ENCODE measurements around the gene CTF1. TPM values are rescaled to one million over a fixed set of nuclear protein-coding genes. Genes with fewer than 3 reads are reported as not detected.
"Not testable (repeated sequence)": the region's sequence is repeated elsewhere in the genome, so short reads cannot be mapped to it uniquely, and the experiment has no call there.

The CTF1 gene
- total and polyA plus RNA-seq, 5 donors, result 7.4 to 13.1 (median 9.6) TPM

DNA sequence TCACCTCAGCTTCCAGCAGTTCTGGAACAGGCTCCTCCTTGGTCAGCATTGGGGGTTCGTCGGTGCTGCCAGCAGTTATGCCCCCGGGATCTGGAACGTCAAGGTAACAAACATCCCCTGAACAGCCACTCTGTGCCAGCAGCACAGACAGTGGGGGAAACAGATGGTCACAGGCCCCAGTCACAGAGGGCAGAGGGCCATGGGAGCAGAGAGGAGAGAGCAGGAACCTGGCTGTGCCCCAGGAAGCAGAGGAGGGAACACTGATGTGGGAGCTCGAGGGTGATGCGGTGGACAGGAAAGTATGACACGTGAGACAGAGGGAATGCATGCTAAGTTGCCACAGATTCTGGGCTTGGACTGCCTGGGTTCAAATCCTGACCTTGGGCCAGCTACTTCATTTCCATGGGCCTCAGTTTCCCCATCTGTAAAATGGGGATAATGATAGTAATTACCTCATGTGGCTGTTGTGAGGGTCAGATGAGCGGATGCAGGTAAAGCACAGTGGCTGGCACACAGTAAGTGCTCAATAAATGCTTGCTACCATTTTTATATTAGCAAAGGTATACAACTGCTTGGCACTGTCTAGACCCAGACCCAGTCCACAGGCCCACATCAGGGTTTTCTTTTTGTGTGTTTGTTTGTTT, 7.4 kb upstream of the CTF1 start:
- no peak overlapping the region for H3K4me3 ChIP-seq (ENCODE audit: low read length)

DNA sequence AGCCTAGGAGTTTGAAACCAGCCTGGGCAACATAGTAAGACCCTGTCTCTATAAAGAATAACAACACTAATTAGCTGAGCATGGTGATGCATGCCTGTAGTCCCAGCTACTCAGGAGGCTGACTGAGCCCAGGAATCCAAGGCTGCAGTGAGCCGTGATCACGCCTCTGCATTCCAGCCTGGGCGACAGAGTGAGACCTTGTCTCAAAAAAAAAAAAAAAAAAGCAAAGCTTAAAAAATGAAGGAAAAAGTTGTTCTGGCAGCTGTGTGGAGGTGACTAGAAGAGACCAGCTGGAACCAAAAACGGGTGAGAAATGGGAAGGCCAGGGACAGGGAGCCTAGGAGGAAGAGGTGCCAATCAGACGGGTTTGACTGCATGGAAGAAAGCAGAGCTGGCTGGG, 6.7 kb upstream of the CTF1 start:
- intact Hi-C loops (cut with DNase I), result loop anchor here in 1 of 4 donors (10.0 kb wide), 1 partner anchor 105 kb away; the partner anchor contains the start of gene ZNF629
- 87% methylated on average over 5 of the region's 5 CpGs for WGBS
- ATAC-seq (no peak), DNase-seq (no peak)
- H3K4me3 ChIP-seq (ENCODE audit: low read length), result no peak overlapping the region
- H3K4me1 ChIP-seq (ENCODE audit: control insufficient read depth, insufficient read depth, low read length), result peaks cover 2% of the 10 kb centered on the region
- H3K9me3 ChIP-seq (ENCODE audit: control insufficient read depth, low read length), result no peaks in the 10 kb centered on the region
- no peaks in the 10 kb centered on the region for H3K27me3 ChIP-seq (ENCODE audit: control insufficient read depth, insufficient read depth)
- no peak overlapping the region for H3K27ac ChIP-seq (ENCODE audit: low read length)

More for the DNA sequence above, 7.4 kb upstream of the CTF1 start:
- Histone ChIP-seq H3K27me3 (ENCODE audit: control insufficient read depth, insufficient read depth) (no peaks in the 10 kb centered on the region), H3K4me1 (ENCODE audit: control insufficient read depth, insufficient read depth, low read length) (no peaks in the 10 kb centered on the region), H3K9me3 (ENCODE audit: control insufficient read depth, low read length) (no peaks in the 10 kb centered on the region), H3K27ac (ENCODE audit: low read length) (no peak overlapping the region)
- 80% methylated on average over 8 of the region's 8 CpGs for WGBS
- ATAC-seq (no peak), DNase-seq (peak in 1 of 3 donors; percentile 35)
- intact Hi-C loops (cut with DNase I), result no loop called here

DNA sequence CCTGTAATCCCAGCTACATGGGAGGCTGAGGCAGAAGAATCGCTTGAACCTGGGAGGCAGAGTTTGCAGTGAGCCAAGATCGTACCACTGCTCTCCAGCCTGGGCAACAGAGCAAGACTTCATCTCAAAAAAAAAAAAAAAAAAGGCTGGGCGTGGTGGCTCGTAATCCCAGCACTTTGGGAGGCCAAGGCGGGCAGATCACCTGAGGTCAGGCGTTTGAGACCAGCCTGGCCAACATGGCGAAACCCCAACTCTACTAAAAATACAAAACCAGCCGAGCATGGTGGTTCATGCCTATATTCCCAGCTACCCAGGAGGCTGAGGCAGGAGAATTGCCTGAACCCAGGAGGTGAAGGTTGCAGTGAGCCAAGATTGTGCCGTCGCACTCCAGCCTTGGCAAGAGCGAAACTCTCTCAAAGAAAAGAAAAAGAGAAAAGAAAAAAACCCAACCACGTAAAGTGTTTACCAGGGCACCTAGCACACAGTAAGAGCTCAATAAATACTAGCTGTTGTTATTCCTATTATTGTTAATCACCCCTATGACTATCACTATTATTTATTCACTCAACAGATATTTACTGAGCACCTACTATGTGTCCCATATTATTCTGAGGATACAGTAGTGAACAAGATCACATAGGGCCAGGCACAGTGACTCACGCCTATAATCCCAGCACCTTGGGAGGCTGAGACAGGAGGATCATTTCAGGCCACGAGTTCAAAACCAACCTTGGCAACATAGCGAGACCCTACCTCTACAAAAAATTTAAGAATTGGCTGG, 5.2 kb upstream of the CTF1 start:
- H3K4me1 ChIP-seq (ENCODE audit: control insufficient read depth, insufficient read depth, low read length); H3K27me3 ChIP-seq (ENCODE audit: control insufficient read depth, insufficient read depth); H3K4me3 ChIP-seq (ENCODE audit: low read length); ATAC-seq; H3K27ac ChIP-seq (ENCODE audit: low read length); H3K9me3 ChIP-seq (ENCODE audit: control insufficient read depth, low read length): not testable (repeated sequence)
- intact Hi-C loops (cut with DNase I), result loop anchor here in 1 of 4 donors (10.0 kb wide), 1 partner anchor 106 kb away; the partner anchor contains the start of gene ZNF629
- peak in 1 of 3 donors; percentile 18 for DNase-seq
- WGBS, result 93% methylated on average over 15 of the region's 15 CpGs

DNA sequence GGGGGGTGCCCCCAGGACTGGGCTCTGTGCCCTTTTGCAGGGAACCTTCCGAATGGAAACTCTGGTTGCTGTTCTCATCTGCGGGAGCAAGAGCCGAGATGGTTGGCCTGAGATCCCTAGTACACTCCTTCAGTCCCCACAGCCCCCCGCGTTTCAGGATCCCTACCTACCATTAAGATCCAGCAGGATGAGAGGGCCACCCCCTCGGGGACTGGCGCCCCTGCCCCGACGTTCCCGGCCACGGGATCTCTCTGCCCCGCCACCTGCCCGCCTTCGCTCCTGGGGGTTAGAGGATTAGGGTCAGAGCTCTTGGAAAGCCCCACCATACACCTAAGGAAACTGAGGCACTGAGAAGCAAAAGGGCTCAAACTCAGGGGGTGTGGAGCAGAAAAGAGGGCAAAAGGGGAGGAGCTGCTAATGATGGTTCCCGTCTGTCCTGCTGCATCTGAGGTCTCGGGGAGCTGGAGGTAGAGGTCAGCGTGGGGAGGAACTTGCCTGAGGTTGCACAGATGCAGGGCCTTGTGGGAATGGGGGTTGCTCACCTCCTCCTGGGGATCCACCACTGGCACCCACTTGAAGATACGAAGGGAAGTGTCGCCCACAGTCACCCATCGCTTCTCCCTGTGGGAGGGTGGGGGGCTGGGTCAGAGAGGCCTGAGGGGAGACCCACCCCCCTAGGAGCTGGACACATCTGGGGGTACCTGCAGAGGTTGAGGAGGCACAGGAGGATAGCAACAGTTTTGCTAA, 3.6 kb upstream of the CTF1 start:
- intact Hi-C loops (cut with DNase I), result loop anchor here in 1 of 4 donors (10.0 kb wide), 1 partner anchor 108 kb away; the partner anchor contains the start of gene ZNF629
- DNase-seq, result peak in 2 of 3 donors; percentile 50 to 58
- Histone ChIP-seq H3K27me3 (ENCODE audit: control insufficient read depth, insufficient read depth) (no peaks in the 10 kb centered on the region), H3K9me3 (ENCODE audit: control insufficient read depth, low read length) (no peaks in the 10 kb centered on the region), H3K4me1 (ENCODE audit: control insufficient read depth, insufficient read depth, low read length) (peaks cover 5% of the 10 kb centered on the region), H3K4me3 (ENCODE audit: low read length) (peak overlapping the region; percentile 67), H3K27ac (ENCODE audit: low read length) (no peak overlapping the region)
- 59% methylated on average over 20 of the region's 20 CpGs for WGBS
- no peak for ATAC-seq

DNA sequence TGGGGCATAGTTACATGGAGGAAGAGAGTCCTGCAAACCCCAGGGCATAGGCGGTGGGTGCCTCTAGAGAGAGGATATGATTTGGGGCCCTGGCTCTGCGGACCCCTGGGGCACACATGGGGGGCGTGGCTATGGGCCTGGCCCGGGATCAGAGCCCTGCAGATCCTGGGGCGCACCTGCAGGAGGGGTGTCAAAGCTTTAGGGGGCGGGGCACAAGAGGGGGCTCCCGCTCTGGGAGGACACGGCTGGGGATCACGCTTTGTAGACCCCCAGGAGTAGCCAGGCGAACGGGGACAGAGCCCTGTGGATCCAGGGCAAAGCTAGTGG, 3.0 kb upstream of the CTF1 start:
- peak in 2 of 3 donors; percentile 46 to 76 for DNase-seq
- peaks cover 5% of the 10 kb centered on the region for H3K4me1 ChIP-seq (ENCODE audit: control insufficient read depth, insufficient read depth, low read length)
- intact Hi-C loops (cut with DNase I), result loop anchor here in 1 of 4 donors (10.0 kb wide), 1 partner anchor 109 kb away; the partner anchor contains the start of gene ZNF629

DNA sequence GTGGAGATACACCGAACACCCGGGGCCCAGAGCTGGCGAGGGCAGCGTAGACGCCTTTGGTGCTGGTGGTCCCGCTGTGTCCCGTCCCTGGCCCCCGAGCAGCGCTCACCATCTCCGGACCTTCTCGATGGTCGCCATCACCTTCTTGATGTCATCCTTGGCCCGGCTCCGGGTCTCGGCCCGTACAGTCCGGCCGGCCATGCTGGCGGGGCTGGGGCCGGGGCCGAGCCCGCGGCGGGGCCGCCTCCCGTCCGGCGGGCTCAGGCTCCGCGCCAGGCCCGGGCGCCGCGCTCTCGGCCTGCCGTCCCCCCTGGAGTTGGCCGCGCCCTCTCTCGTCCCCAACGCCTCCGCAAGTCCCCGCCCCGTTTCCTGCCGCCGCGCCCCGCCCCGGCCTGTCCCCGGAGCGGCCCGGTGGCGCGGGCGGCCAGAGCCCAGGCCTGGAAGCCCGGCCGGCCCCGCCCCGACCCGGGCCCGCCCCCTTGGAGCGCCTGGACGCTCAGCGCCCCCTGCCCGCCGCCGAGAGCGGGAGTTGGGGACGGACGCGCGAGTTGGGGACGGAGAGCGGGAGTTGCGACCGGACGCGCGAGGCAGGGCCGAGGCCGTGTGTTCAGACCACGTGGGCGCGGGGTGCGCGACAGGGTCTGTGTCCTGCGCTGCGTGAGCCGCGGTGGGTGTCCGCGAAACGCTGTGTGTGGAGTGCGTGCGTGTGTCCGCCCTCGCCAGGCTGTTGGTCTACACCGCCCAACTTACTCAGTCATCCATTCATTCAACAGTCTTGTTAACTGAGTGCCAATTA, 2.5 kb upstream of the CTF1 start, which contains the start of gene BCL7C:
Gene BCL7C (minus strand): TSS at position 334 of the 796 bp plus-strand sequence. CDS start 133 bp downstream, at position 201.
- DNase-seq (peak; percentile 95 to 98 (median 98)), ATAC-seq (peak; percentile 88 to 91)
- intact Hi-C loops (cut with DNase I), result loop anchor here in 1 of 4 donors (10.0 kb wide), 1 partner anchor 109 kb away; the partner anchor contains the start of gene ZNF629
- no peaks in the 10 kb centered on the region for H3K9me3 ChIP-seq (ENCODE audit: control insufficient read depth, low read length)
- peak within 1 kb of the TSS; percentile 96 for H3K27ac ChIP-seq (ENCODE audit: low read length)
- WGBS, result under 1% methylated on average over 97 of the region's 97 CpGs
- no peaks in the 10 kb centered on the region for H3K27me3 ChIP-seq (ENCODE audit: control insufficient read depth, insufficient read depth)
- peaks cover 5% of the 10 kb centered on the region for H3K4me1 ChIP-seq (ENCODE audit: control insufficient read depth, insufficient read depth, low read length)
- H3K4me3 ChIP-seq (ENCODE audit: low read length), result peak within 1 kb of the TSS; percentile 67

More for the DNA sequence above, 3.0 kb upstream of the CTF1 start:
- peak overlapping the region; percentile 67 for H3K4me3 ChIP-seq (ENCODE audit: low read length)
- no peak for ATAC-seq
- no peaks in the 10 kb centered on the region for H3K27me3 ChIP-seq (ENCODE audit: control insufficient read depth, insufficient read depth)
- under 1% methylated on average over 11 of the region's 11 CpGs for WGBS
- H3K27ac ChIP-seq (ENCODE audit: low read length), result peak overlapping the region; percentile 69
- H3K9me3 ChIP-seq (ENCODE audit: control insufficient read depth, low read length), result no peaks in the 10 kb centered on the region

DNA sequence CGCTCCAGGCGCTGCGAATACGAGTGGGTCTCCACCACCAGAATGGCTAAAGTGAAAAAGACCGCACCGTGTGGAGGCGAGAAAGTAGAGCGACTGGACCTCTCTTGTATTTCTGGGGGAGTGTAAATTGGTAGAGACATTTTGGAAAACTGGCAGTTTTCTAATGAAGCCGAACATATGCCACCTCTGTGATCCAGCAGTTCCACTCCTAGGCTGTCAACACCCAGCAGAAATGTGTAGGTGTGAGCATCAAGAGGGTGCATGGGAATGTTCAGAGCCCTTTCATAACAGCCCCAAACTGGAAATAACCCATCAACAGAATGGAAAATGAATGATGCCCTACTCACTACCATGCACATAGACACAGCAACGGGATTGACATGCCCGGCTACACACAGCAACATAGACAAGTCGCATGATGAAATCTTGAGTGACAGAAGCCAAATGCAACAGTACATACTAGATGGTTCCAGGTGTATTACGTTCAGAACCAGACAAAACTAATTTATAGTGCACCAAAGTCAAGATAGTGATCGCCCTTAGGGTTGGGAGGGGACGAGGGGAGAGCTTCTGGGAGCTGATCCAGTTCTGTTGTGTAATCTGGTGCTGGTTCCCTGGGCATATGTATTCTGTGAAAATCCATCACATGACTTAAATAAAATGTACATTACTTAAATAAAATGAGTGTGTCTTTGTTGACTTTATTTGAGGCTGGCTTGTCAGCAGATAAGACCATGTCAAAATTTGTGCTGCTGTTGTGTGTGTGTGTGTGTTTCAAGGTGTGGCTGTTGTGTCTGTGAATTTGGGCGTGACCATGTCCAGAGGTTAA, 1.7 kb upstream of the CTF1 start:
- Histone ChIP-seq H3K4me3 (ENCODE audit: low read length) (peak overlapping the region; percentile 11), H3K27ac (ENCODE audit: low read length) (peak overlapping the region; percentile 98), H3K27me3 (ENCODE audit: control insufficient read depth, insufficient read depth) (no peaks in the 10 kb centered on the region), H3K9me3 (ENCODE audit: control insufficient read depth, low read length) (no peaks in the 10 kb centered on the region), H3K4me1 (ENCODE audit: control insufficient read depth, insufficient read depth, low read length) (peaks cover 5% of the 10 kb centered on the region)
- no peak for ATAC-seq
- WGBS, result 32% methylated on average over 16 of the region's 16 CpGs
- intact Hi-C loops (cut with DNase I), result loop anchor here in 1 of 4 donors (10.0 kb wide), 1 partner anchor 110 kb away; the partner anchor contains the start of gene ZNF629
- peak in 2 of 3 donors; percentile 1 to 7 for DNase-seq

DNA sequence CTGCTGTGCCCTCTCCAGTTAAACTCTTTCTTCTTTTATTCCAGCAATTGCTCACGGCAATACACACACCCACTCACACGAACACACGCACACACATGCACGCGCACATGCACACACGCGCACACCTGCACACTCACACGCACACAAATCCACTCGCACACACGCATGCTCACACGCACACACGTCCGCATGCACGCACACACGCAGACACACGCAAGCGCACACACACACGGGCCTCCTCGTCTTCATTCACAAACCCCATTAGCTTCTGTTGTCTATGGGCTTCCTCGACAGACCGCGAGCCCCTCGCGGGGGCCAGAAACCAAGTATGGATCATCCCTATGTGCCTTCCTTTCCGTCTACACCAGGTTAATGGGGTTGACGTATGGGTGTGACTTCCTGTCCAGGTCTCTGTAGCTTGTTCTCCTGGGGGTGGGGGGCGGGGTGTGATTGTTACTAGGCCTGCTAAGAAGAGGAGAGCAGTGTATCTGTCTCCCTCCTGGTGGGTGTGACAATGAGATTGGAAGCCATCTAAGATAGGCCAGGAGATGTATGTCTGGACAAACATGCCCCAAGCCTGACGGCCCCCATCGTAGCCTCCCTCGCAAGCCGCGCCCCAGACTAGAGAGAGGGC, 670 bp upstream of the CTF1 start:
- peak overlapping the region; percentile 67 for H3K4me3 ChIP-seq (ENCODE audit: low read length)
- H3K9me3 ChIP-seq (ENCODE audit: control insufficient read depth, low read length), result no peaks in the 10 kb centered on the region
- ATAC-seq, result no peak
- WGBS, result 60% methylated on average over 32 of the region's 32 CpGs
- intact Hi-C loops (cut with DNase I), result loop anchor here in 1 of 4 donors (10.0 kb wide), 1 partner anchor 111 kb away; the partner anchor contains the start of gene ZNF629
- peaks cover 5% of the 10 kb centered on the region for H3K4me1 ChIP-seq (ENCODE audit: control insufficient read depth, insufficient read depth, low read length)
- peak in 2 of 3 donors; percentile 53 to 60 for DNase-seq
- H3K27ac ChIP-seq (ENCODE audit: low read length), result peak overlapping the region; percentile 98
- no peaks in the 10 kb centered on the region for H3K27me3 ChIP-seq (ENCODE audit: control insufficient read depth, insufficient read depth)

Data from right cardiac atrium (tissue), 5 donors.